Fibroblast of lung (primary cell): ENCODE measurements around the gene MRC1. TPM values are rescaled to one million over a fixed set of nuclear protein-coding genes. Genes with fewer than 3 reads are reported as not detected.

Source experiments
- DNase-seq, 2 donors: peaks; one replicate each; pipeline versions ENCODE4 v3.0.0 to v3.0.0-alpha.2; 2010; ENCODE audit warnings: low read depth in 2 of 2
- H2AFZ ChIP-seq: 2 replicates; pipeline ENCODE4 v1.5.1; 2012; ENCODE audit warnings: low read length, control low read depth, inconsistent platforms
- H3K27ac ChIP-seq: 2 replicates; pipeline ENCODE4 v1.5.1; 2011; ENCODE audit warnings: low read length, control low read depth; ENCODE audit not compliant: insufficient read depth
- H3K27me3 ChIP-seq: 2 replicates; pipeline ENCODE4 v1.5.1; 2011; ENCODE audit warnings: mild to moderate bottlenecking, low read length; ENCODE audit not compliant: control insufficient read depth, insufficient read depth
- H3K36me3 ChIP-seq: 2 replicates; pipeline ENCODE4 v1.5.1; 2011; ENCODE audit warnings: low read length; ENCODE audit not compliant: control insufficient read depth, insufficient read depth
- H3K4me1 ChIP-seq: 2 replicates; pipeline ENCODE4 v1.5.1; 2011; ENCODE audit warnings: low read length; ENCODE audit not compliant: control insufficient read depth, insufficient read depth; ENCODE audit errors: extremely low read depth
- H3K4me2 ChIP-seq: 2 replicates; pipeline ENCODE4 v1.5.1; 2011; ENCODE audit warnings: low read length, control low read depth; ENCODE audit not compliant: insufficient read depth; ENCODE audit errors: extremely low read depth
- H3K4me3 ChIP-seq, 4 experiments: fragments of 200-600 bp in 1 of 4; sonication (generic) in 1 of 4; replicated peaks in 1 of 4; 2 replicates each; pipeline ENCODE4 v1.5.1; 2011 to 2016; ENCODE audit warnings: low read length in 4 of 4, low read depth in 3 of 4, mild to moderate bottlenecking in 3 of 4, control low read depth in 2 of 4, inconsistent platforms in 1 of 4, mixed read lengths in 1 of 4; ENCODE audit not compliant: insufficient read depth in 1 of 4; ENCODE audit errors: control extremely low read depth in 1 of 4
- H3K79me2 ChIP-seq: 2 replicates; pipeline ENCODE4 v1.5.1; 2012; ENCODE audit warnings: mild to moderate bottlenecking, low read length, inconsistent platforms; ENCODE audit not compliant: control insufficient read depth, insufficient read depth
- H3K9ac ChIP-seq: 2 replicates; pipeline ENCODE4 v1.5.1; 2011; ENCODE audit warnings: mild to moderate bottlenecking, low read length, control low read depth; ENCODE audit not compliant: insufficient read depth
- H3K9me3 ChIP-seq: 2 replicates; pipeline ENCODE4 v1.5.1; 2012; ENCODE audit warnings: low read depth, low read length; ENCODE audit not compliant: control insufficient read depth, insufficient read depth
- H4K20me1 ChIP-seq: 2 replicates; pipeline ENCODE4 v1.5.1; 2011; ENCODE audit warnings: low read length; ENCODE audit not compliant: control insufficient read depth, insufficient read depth; ENCODE audit errors: extremely low read depth
- CTCF ChIP-seq, 2 donors: IDR thresholded peaks in 1 of 2; conservative IDR thresholded peaks in 1 of 2; 1 replicate in 1 of 2; 2 replicates in 1 of 2; pipeline ENCODE4 v1.5.1; 2011 to 2012; ENCODE audit warnings: low read length in 2 of 2, control low read depth in 1 of 2, inconsistent platforms in 1 of 2, low read depth in 1 of 2, mild to moderate bottlenecking in 1 of 2
- EZH2 ChIP-seq: IDR thresholded peaks from 2 replicates; pipeline ENCODE4 v1.5.1; 2012; ENCODE audit warnings: low read length, control low read depth, mild to moderate bottlenecking; ENCODE audit errors: missing control alignments
- polyA plus RNA-seq, 2 donors: library from polyadenylated mRNA; depleted of rRNA in 1 of 2; stranded (reverse) in 1 of 2; unstranded in 1 of 2; fragments of >200 nt; gene quantifications; 2 replicates each; pipeline ENCODE4 v1.2.1, GENCODE V29; 2011 to 2012; ENCODE audit warnings: missing spikeins in 1 of 2
- total RNA-seq: library from RNA; depleted of rRNA; stranded (reverse); fragments of >200 nt; gene quantifications from 2 replicates; pipeline ENCODE4 v1.2.1, GENCODE V29; 2014

Gene MRC1
- total and polyA plus RNA-seq, 2 donors (not counting 1 experiment from before 2014, with no cell fraction given) = 0.01 TPM; not detected in 1

GRCh38 chr10:17912754-17913153, 103.6 kb downstream of the MRC1 start:
- H3K4me1 ChIP-seq = no peaks in the 10 kb centered on the region
- no peaks in the 10 kb centered on the region for H3K27me3 ChIP-seq
- H2AFZ ChIP-seq = no peak overlapping the region
- no peak overlapping the region for H3K27ac ChIP-seq
- no peak overlapping the region for H3K4me3 ChIP-seq
- no peaks in the 10 kb centered on the region for H3K36me3 ChIP-seq
- no peak overlapping the region for H3K4me2 ChIP-seq
- no peak overlapping the region for H3K9ac ChIP-seq
- no peak for DNase-seq
- TF ChIP-seq CTCF (conservative IDR thresholded peaks at IDR 0.05 in 1 of 2, IDR thresholded peaks at IDR 0.05 in 1 of 2; ENCODE audit: low read depth in 1 of 2, low read length in 2 of 2) = no peak
- no peak for TF ChIP-seq EZH2
- no peaks in the 10 kb centered on the region for H3K79me2 ChIP-seq
- H4K20me1 ChIP-seq = no peaks in the 10 kb centered on the region
- H3K9me3 ChIP-seq = no peaks in the 10 kb centered on the region

- H4K20me1 ChIP-seq = no peaks in the 10 kb centered on the region
- H3K4me2 ChIP-seq = no peak overlapping the region
- no peaks in the 10 kb centered on the region for H3K36me3 ChIP-seq
- no peaks in the 10 kb centered on the region for H3K9me3 ChIP-seq
- no peak overlapping the region for H3K27ac ChIP-seq
- no peak for TF ChIP-seq EZH2
- no peak for TF ChIP-seq CTCF (conservative IDR thresholded peaks at IDR 0.05 in 1 of 2, IDR thresholded peaks at IDR 0.05 in 1 of 2; ENCODE audit: low read depth in 1 of 2, low read length in 2 of 2)
- no peaks in the 10 kb centered on the region for H3K27me3 ChIP-seq
- DNase-seq = no peak
- no peak overlapping the region for H2AFZ ChIP-seq
- H3K4me1 ChIP-seq = no peaks in the 10 kb centered on the region
- no peak overlapping the region for H3K4me3 ChIP-seq
- H3K79me2 ChIP-seq = no peaks in the 10 kb centered on the region
- H3K9ac ChIP-seq = no peak overlapping the region
Measured at GRCh38 chr10:17913604-17914003, 104.5 kb downstream of the MRC1 start.

- H3K27me3 ChIP-seq = no peaks in the 10 kb centered on the region
Measured at GRCh38 chr10:17914169-17915045, 105.3 kb downstream of the MRC1 start.

More at GRCh38 chr10:17914169-17915045, 105.3 kb downstream of the MRC1 start:
- Histone ChIP-seq H3K79me2 (no peaks in the 10 kb centered on the region), H3K4me2 (no peak overlapping the region), H3K4me1 (no peaks in the 10 kb centered on the region), H3K36me3 (no peaks in the 10 kb centered on the region), H3K4me3 (no peak overlapping the region), H2AFZ (no peak overlapping the region), H4K20me1 (no peaks in the 10 kb centered on the region), H3K9me3 (no peaks in the 10 kb centered on the region), H3K27ac (no peak overlapping the region), H3K9ac (no peak overlapping the region)
- no peak for TF ChIP-seq EZH2
- TF ChIP-seq CTCF (conservative IDR thresholded peaks at IDR 0.05 in 1 of 2, IDR thresholded peaks at IDR 0.05 in 1 of 2; ENCODE audit: low read depth in 1 of 2, low read length in 2 of 2) = no peak
- DNase-seq = no peak
